ENCODE results near the gene C5orf63. TPM values are rescaled to one million over a fixed set of nuclear protein-coding genes. Genes with fewer than 3 reads are reported as not detected.

The C5orf63 gene
- total RNA-seq, 8 experiments from 2014 or later = 0.11 to 11.3 (median 1.9) TPM

- 0 to 100% (median 0%) methylated on average over 1 of the region's 1 CpG; no CpG with 5 or more reads in 5 of the 10 experiments for WGBS, 10 experiments
- in situ Hi-C loops (cut with MboI; ENCODE audit: low pct_unique_long_range_greater_than_20kb in 2 of 9, low sequenced_read_pairs in 9 of 9, unreplicated experiment in 9 of 9) = no loop called here
- Histone ChIP-seq H3K27ac (no peak overlapping the region), H3K4me1 (replicated peaks in 1 of 2) (peaks cover 31 to 37% of the 10 kb centered on the region in 2 donors), H3K4me3 (no peak overlapping the region)
- peak; percentile 54 to 87 (median 78) for ATAC-seq (replicated peaks in 6 of 8)
Observed at GRCh38 chr5:127088251-127088650, 14.9 kb upstream of the C5orf63 start.

GRCh38 chr5:127086589-127086988, 13.3 kb upstream of the C5orf63 start:
- in situ Hi-C loops (cut with MboI; ENCODE audit: low pct_unique_long_range_greater_than_20kb in 2 of 9, low sequenced_read_pairs in 9 of 9, unreplicated experiment in 9 of 9) = no loop called here

GRCh38 chr5:127085796-127086195, 12.5 kb upstream of the C5orf63 start:
- peak in 4 of 8 experiments; percentile 5 to 51 (median 46) for ATAC-seq (replicated peaks in 6 of 8)
- no peak overlapping the region for H3K27ac ChIP-seq
- peaks cover 28 to 29% of the 10 kb centered on the region in 2 donors for H3K4me1 ChIP-seq (replicated peaks in 1 of 2)
- 42 to 97% (median 82%) methylated on average over 1 to 5 of the region's 5 CpGs; no CpG with 5 or more reads in 2 of the 10 experiments for whole genome bisulfite sequencing, 10 experiments
- no peak overlapping the region for H3K4me3 ChIP-seq
- in situ Hi-C loops (cut with MboI; ENCODE audit: low pct_unique_long_range_greater_than_20kb in 2 of 9, low sequenced_read_pairs in 9 of 9, unreplicated experiment in 9 of 9) = no loop called here

More at GRCh38 chr5:127086589-127086988, 13.3 kb upstream of the C5orf63 start:
- 71 to 100% (median 79%) methylated on average over 1 to 2 of the region's 2 CpGs; no CpG with 5 or more reads in 4 of the 10 experiments for WGBS, 10 experiments
- Histone ChIP-seq H3K27ac (no peak overlapping the region), H3K4me1 (replicated peaks in 1 of 2) (peaks cover 31 to 36% of the 10 kb centered on the region in 2 donors), H3K4me3 (no peak overlapping the region)
- peak in 2 of 8 experiments; percentile 29 to 38 for ATAC-seq (replicated peaks in 6 of 8)

- WGBS, 10 experiments = 58 to 100% (median 86%) methylated on average over 1 to 2 of the region's 2 CpGs; no CpG with 5 or more reads in 1 of the 10 experiments
- Histone ChIP-seq H3K27ac (no peak overlapping the region), H3K4me1 (replicated peaks in 1 of 2) (peaks cover 28 to 29% of the 10 kb centered on the region in 2 donors), H3K4me3 (no peak overlapping the region)
- in situ Hi-C loops (cut with MboI; ENCODE audit: low pct_unique_long_range_greater_than_20kb in 2 of 9, low sequenced_read_pairs in 9 of 9, unreplicated experiment in 9 of 9) = no loop called here
- ATAC-seq (replicated peaks in 6 of 8) = peak in 3 of 8 experiments; percentile 9 to 42 (median 18)
Observed at GRCh38 chr5:127085371-127085770, 12.1 kb upstream of the C5orf63 start.

GRCh38 chr5:127084656-127085055, 11.4 kb upstream of the C5orf63 start:
- in situ Hi-C loops (cut with MboI; ENCODE audit: low pct_unique_long_range_greater_than_20kb in 2 of 9, low sequenced_read_pairs in 9 of 9, unreplicated experiment in 9 of 9) = no loop called here
- Histone ChIP-seq H3K4me3 (no peak overlapping the region), H3K27ac (no peak overlapping the region), H3K4me1 (replicated peaks in 1 of 2) (peaks cover 35% of the 10 kb centered on the region in 2 donors)
- WGBS, 10 experiments = 83 to 100% (median 97%) methylated on average over 1 to 3 of the region's 3 CpGs; no CpG with 5 or more reads in 4 of the 10 experiments
- ATAC-seq (replicated peaks in 6 of 8) = no peak

- no peak overlapping the region for H3K4me3 ChIP-seq
- peaks cover 35 to 37% of the 10 kb centered on the region in 2 donors for H3K4me1 ChIP-seq (replicated peaks in 1 of 2)
- in situ Hi-C loops (cut with MboI; ENCODE audit: low pct_unique_long_range_greater_than_20kb in 2 of 9, low sequenced_read_pairs in 9 of 9, unreplicated experiment in 9 of 9) = no loop called here
- H3K27ac ChIP-seq = no peak overlapping the region
- ATAC-seq (replicated peaks in 6 of 8) = no peak
- 72 to 100% (median 93%) methylated on average over 1 to 2 of the region's 2 CpGs; no CpG with 5 or more reads in 3 of the 10 experiments for WGBS, 10 experiments
Observed at GRCh38 chr5:127083711-127084110, 10.4 kb upstream of the C5orf63 start.

- peak in 6 of 8 experiments; percentile 54 to 88 (median 78) for ATAC-seq (replicated peaks in 6 of 8)
- Histone ChIP-seq H3K27ac (peak overlapping the region in 1 of 2 donors; percentile 37), H3K4me1 (replicated peaks in 1 of 2) (peaks cover 16 to 19% of the 10 kb centered on the region in 2 donors), H3K4me3 (no peak overlapping the region)
- 6 to 47% (median 19%) methylated on average over 3 to 8 of the region's 9 CpGs; no CpG with 5 or more reads in 1 of the 10 experiments for WGBS, 10 experiments
- in situ Hi-C loops (cut with MboI; ENCODE audit: low pct_unique_long_range_greater_than_20kb in 2 of 9, low sequenced_read_pairs in 9 of 9, unreplicated experiment in 9 of 9) = no loop called here
Observed at GRCh38 chr5:127079994-127080491, 6.7 kb upstream of the C5orf63 start.

- Histone ChIP-seq H3K4me3 (no peak overlapping the region), H3K4me1 (replicated peaks in 1 of 2) (peaks cover 16 to 24% of the 10 kb centered on the region in 2 donors), H3K27ac (no peak overlapping the region)
- ATAC-seq (replicated peaks in 6 of 8) = no peak
- 60 to 100% (median 100%) methylated on average over 1 of the region's 1 CpG; no CpG with 5 or more reads in 3 of the 10 experiments for WGBS, 10 experiments
- in situ Hi-C loops (cut with MboI; ENCODE audit: low pct_unique_long_range_greater_than_20kb in 2 of 9, low sequenced_read_pairs in 9 of 9, unreplicated experiment in 9 of 9) = no loop called here
Observed at GRCh38 chr5:127077366-127077765, 4.1 kb upstream of the C5orf63 start.

GRCh38 chr5:127076315-127077129, 3.2 kb upstream of the C5orf63 start:
- 17 to 49% (median 40%) methylated on average over 2 to 4 of the region's 4 CpGs; no CpG with 5 or more reads in 2 of the 10 experiments for whole genome bisulfite sequencing, 10 experiments
- no peak for ATAC-seq (replicated peaks in 6 of 8)

GRCh38 chr5:127074466-127074865, 1.2 kb upstream of the C5orf63 start:
- in situ Hi-C loops (cut with MboI; ENCODE audit: low pct_unique_long_range_greater_than_20kb in 2 of 9, low sequenced_read_pairs in 9 of 9, unreplicated experiment in 9 of 9) = no loop called here
- no peak overlapping the region for H3K27ac ChIP-seq
- H3K4me3 ChIP-seq = no peak overlapping the region
- peaks cover 5 to 26% of the 10 kb centered on the region in 2 donors for H3K4me1 ChIP-seq (replicated peaks in 1 of 2)
- 89 to 100% (median 100%) methylated on average over 2 to 3 of the region's 3 CpGs; no CpG with 5 or more reads in 1 of the 10 experiments for WGBS, 10 experiments
- no peak for ATAC-seq (replicated peaks in 6 of 8)

More at GRCh38 chr5:127076315-127077129, 3.2 kb upstream of the C5orf63 start:
- Histone ChIP-seq H3K27ac (no peak overlapping the region), H3K4me3 (no peak overlapping the region), H3K4me1 (replicated peaks in 1 of 2) (peaks cover 16 to 32% of the 10 kb centered on the region in 2 donors)
- in situ Hi-C loops (cut with MboI; ENCODE audit: low pct_unique_long_range_greater_than_20kb in 2 of 9, low sequenced_read_pairs in 9 of 9, unreplicated experiment in 9 of 9) = no loop called here

- Histone ChIP-seq H3K4me3 (no peak overlapping the region), H3K4me1 (replicated peaks in 1 of 2) (peaks cover 5 to 29% of the 10 kb centered on the region in 2 donors), H3K27ac (no peak overlapping the region)
- no peak for ATAC-seq (replicated peaks in 6 of 8)
- in situ Hi-C loops (cut with MboI; ENCODE audit: low pct_unique_long_range_greater_than_20kb in 2 of 9, low sequenced_read_pairs in 9 of 9, unreplicated experiment in 9 of 9) = no loop called here
- 33 to 100% (median 77%) methylated on average over 1 to 2 of the region's 2 CpGs for WGBS, 10 experiments
Observed at GRCh38 chr5:127070243-127070642, 3.1 kb downstream of the C5orf63 start.

DNA sequence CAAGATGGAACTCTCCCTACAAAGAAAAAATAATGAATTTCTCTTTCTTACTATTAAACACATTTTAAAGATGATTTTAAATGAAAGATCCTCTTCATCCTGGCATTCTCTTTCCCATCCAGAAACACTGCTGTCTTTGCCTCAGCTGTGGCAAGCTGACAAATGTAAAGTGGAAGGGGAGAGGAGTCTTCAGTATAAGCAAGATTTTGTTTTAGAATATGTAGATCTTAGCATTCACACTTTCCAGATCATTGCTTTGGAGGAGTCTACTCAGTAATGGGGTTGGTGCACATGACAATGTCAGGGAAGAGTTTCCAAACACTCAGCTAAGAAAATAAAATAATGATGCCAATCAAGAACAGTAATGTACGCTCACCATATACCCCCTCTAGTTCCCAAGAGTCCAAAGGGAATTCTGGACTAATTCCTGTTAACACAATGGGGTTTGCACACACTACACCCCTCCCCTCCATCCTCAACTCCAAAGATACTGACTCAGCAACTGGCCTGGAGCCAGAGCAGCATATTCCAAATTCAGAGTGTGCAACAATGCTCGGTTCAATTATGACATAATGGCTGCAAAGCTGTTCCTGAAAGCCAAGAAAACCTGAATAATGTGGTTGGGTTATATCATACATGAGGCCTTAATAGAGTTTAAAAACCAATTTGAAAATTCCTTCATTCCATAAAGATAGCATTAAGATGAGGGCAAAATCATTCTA, 4.6 kb downstream of the C5orf63 start:
- 20 to 100% (median 75%) methylated on average over 1 to 2 of the region's 2 CpGs; no CpG with 5 or more reads in 3 of the 10 experiments for WGBS, 10 experiments
- no peak overlapping the region for H3K4me3 ChIP-seq
- no peak overlapping the region for H3K27ac ChIP-seq
- in situ Hi-C loops (cut with MboI; ENCODE audit: low pct_unique_long_range_greater_than_20kb in 2 of 9, low sequenced_read_pairs in 9 of 9, unreplicated experiment in 9 of 9) = no loop called here
- peak in 7 of 8 experiments; percentile 46 to 82 (median 74) for ATAC-seq (replicated peaks in 6 of 8)
- H3K4me1 ChIP-seq (replicated peaks in 1 of 2) = peaks cover 9 to 29% of the 10 kb centered on the region in 2 donors

DNA sequence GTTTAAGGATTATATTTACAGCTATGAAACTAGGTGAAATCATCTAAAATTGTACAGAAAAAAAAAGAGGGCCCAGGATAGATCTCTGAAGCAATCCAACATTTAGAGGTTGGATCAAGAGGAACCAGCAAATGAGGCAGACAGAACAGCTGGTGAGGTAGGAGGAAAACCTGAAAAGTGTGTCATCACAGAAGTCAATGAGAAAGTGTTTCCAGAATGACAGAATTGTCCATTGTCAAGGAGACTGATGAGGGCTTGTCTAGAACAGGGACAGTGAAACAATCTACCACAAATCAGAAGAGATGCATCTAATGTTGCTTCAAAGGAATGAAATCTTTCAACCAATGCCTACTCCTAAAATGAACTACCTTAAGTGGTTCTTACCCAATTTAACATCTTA, 6.6 kb downstream of the C5orf63 start:
- peaks cover 9 to 16% of the 10 kb centered on the region in 2 donors for H3K4me1 ChIP-seq (replicated peaks in 1 of 2)
- ATAC-seq (replicated peaks in 6 of 8) = no peak
- no peak overlapping the region for H3K27ac ChIP-seq
- in situ Hi-C loops (cut with MboI; ENCODE audit: low pct_unique_long_range_greater_than_20kb in 2 of 9, low sequenced_read_pairs in 9 of 9, unreplicated experiment in 9 of 9) = no loop called here
- no peak overlapping the region for H3K4me3 ChIP-seq

All from motor neuron (in vitro differentiated cells).